SK-N-SH treated with all-trans-retinoic acid at 6 μM for 48 hours (cell line): ENCODE results near the gene PKLR.

Experiments
- ATAC-seq: fragments of 200-7000 bp; cut with Tn5 transposase; 3 replicates; pipeline ENCODE4 v1.9.1; 2020; ENCODE audit warnings: mild to moderate bottlenecking, moderate library complexity
- ARNTL ChIP-seq: fragments of 450-650 bp; formaldehyde crosslinking; IDR thresholded peaks from 2 replicates; pipeline ENCODE4 v1.5.0; 2020; ENCODE audit warnings: low read depth, mild to moderate bottlenecking, moderate library complexity, borderline replicate concordance
- BACH2 ChIP-seq: fragments of 250-450 bp; sonication (Bioruptor Pico); IDR thresholded peaks from 2 replicates; pipeline ENCODE4 v1.9.0; 2021; ENCODE audit warnings: mild to moderate bottlenecking, borderline replicate concordance
- CSDC2 ChIP-seq: fragments of 250-450 bp; sonication (Bioruptor Pico); IDR thresholded peaks from 2 replicates; pipeline ENCODE4 v1.5.0; 2020; ENCODE audit warnings: mild to moderate bottlenecking, moderate library complexity
- CSRNP3 ChIP-seq: fragments of 250-450 bp; sonication (Bioruptor Pico); IDR thresholded peaks from 2 replicates; pipeline ENCODE4 v1.5.1; 2021; ENCODE audit warnings: mild to moderate bottlenecking, moderate library complexity
- ESRRG ChIP-seq: fragments of 250-450 bp; sonication (Bioruptor Pico); IDR thresholded peaks from 2 replicates; pipeline ENCODE4 v1.6.1; 2021; ENCODE audit warnings: mild to moderate bottlenecking
- GLIS3 ChIP-seq: fragments of 250-450 bp; sonication (Bioruptor Pico); IDR thresholded peaks from 2 replicates; pipeline ENCODE4 v1.5.0; 2020; ENCODE audit warnings: mild to moderate bottlenecking, moderate library complexity
- ISL1 ChIP-seq: fragments of 250-450 bp; sonication (Bioruptor Pico); IDR thresholded peaks from 2 replicates; pipeline ENCODE4 v2.1.2; 2022; ENCODE audit warnings: mild to moderate bottlenecking, moderate library complexity
- PATZ1 ChIP-seq: fragments of 250-450 bp; sonication (Bioruptor Pico); IDR thresholded peaks from 2 replicates; pipeline ENCODE4 v1.8.0; 2020; ENCODE audit warnings: mild to moderate bottlenecking, moderate library complexity, borderline replicate concordance
- SNAI2 ChIP-seq: fragments of 250-450 bp; sonication (Bioruptor Pico); IDR thresholded peaks from 2 replicates; pipeline ENCODE4 v1.5.0; 2020; ENCODE audit warnings: mild to moderate bottlenecking, moderate library complexity
- TOX ChIP-seq: fragments of 250-450 bp; sonication (Bioruptor Pico); IDR thresholded peaks from 2 replicates; pipeline ENCODE4 v1.8.0; 2021; ENCODE audit warnings: mild to moderate bottlenecking, moderate library complexity, borderline replicate concordance
- ZC3H10 ChIP-seq: fragments of 250-450 bp; sonication (Bioruptor Pico); IDR thresholded peaks from 2 replicates; pipeline ENCODE4 v1.5.1; 2021; ENCODE audit warnings: mild to moderate bottlenecking, moderate library complexity
- ZFP3 ChIP-seq: fragments of 250-450 bp; sonication (Bioruptor Pico); IDR thresholded peaks from 2 replicates; pipeline ENCODE4 v1.5.0; 2020; ENCODE audit warnings: mild to moderate bottlenecking, moderate library complexity
- ZFP30 ChIP-seq: fragments of 450-650 bp; formaldehyde crosslinking; IDR thresholded peaks from 2 replicates; pipeline ENCODE4 v1.5.0; 2022; ENCODE audit warnings: mild to moderate bottlenecking, moderate library complexity
- ZNF565 ChIP-seq: fragments of 450-650 bp; formaldehyde crosslinking; conservative IDR thresholded peaks from 2 replicates; pipeline ENCODE4 v1.5.0; 2020; ENCODE audit warnings: low read depth, mild to moderate bottlenecking, moderate library complexity
- ZNF70 ChIP-seq: fragments of 450-650 bp; formaldehyde crosslinking; IDR thresholded peaks from 2 replicates; pipeline ENCODE4 v1.5.0; 2020; ENCODE audit warnings: mild to moderate bottlenecking, moderate library complexity
- ZNF8 ChIP-seq: fragments of 450-650 bp; formaldehyde crosslinking; IDR thresholded peaks from 2 replicates; pipeline ENCODE4 v1.5.0; 2020; ENCODE audit warnings: mild to moderate bottlenecking, moderate library complexity
- TF ChIP-seq, protein P1 (sequence below): fragments of 250-450 bp; sonication (Bioruptor Pico); IDR thresholded peaks from 2 replicates; pipeline ENCODE4 v1.5.1; 2020; ENCODE audit warnings: low read depth, mild to moderate bottlenecking, moderate library complexity
- TF ChIP-seq, protein P2 (sequence below): fragments of 250-450 bp; sonication (Bioruptor Pico); IDR thresholded peaks from 2 replicates; pipeline ENCODE4 v1.8.0; 2021; ENCODE audit warnings: low read depth, mild to moderate bottlenecking, moderate library complexity, borderline replicate concordance

PKLR gene

GRCh38 chr1:155309423-155310021, 8.3 kb upstream of the PKLR start:
- ATAC-seq = peak; percentile 7
- TF ChIP-seq ZFP30 (CRISPR knock-in tag) (no peak), SNAI2 (CRISPR knock-in tag) (no peak), ZFP3 (no peak), ZNF565 (CRISPR knock-in tag) (no peak), ESRRG (CRISPR knock-in tag) (no peak), ZNF8 (CRISPR knock-in tag) (no peak), CSDC2 (CRISPR knock-in tag) (no peak), ARNTL (CRISPR knock-in tag) (no peak), ISL1 (CRISPR knock-in tag) (no peak), PATZ1 (CRISPR knock-in tag) (no peak), BACH2 (CRISPR knock-in tag) (no peak), ZC3H10 (CRISPR knock-in tag) (no peak), ZNF70 (CRISPR knock-in tag) (no peak), CSRNP3 (no peak), GLIS3 (CRISPR knock-in tag) (no peak)
- TF ChIP-seq, protein P1, sequence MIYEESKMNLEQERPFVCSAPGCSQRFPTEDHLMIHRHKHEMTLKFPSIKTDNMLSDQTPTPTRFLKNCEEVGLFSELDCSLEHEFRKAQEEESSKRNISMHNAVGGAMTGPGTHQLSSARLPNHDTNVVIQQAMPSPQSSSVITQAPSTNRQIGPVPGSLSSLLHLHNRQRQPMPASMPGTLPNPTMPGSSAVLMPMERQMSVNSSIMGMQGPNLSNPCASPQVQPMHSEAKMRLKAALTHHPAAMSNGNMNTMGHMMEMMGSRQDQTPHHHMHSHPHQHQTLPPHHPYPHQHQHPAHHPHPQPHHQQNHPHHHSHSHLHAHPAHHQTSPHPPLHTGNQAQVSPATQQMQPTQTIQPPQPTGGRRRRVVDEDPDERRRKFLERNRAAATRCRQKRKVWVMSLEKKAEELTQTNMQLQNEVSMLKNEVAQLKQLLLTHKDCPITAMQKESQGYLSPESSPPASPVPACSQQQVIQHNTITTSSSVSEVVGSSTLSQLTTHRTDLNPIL (CRISPR knock-in tag) = no peak
- TF ChIP-seq, protein P2, sequence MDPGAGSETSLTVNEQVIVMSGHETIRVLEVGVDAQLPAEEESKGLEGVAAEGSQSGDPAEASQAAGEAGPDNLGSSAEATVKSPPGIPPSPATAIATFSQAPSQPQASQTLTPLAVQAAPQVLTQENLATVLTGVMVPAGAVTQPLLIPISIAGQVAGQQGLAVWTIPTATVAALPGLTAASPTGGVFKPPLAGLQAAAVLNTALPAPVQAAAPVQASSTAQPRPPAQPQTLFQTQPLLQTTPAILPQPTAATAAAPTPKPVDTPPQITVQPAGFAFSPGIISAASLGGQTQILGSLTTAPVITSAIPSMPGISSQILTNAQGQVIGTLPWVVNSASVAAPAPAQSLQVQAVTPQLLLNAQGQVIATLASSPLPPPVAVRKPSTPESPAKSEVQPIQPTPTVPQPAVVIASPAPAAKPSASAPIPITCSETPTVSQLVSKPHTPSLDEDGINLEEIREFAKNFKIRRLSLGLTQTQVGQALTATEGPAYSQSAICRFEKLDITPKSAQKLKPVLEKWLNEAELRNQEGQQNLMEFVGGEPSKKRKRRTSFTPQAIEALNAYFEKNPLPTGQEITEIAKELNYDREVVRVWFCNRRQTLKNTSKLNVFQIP = no peak
- TF ChIP-seq, all 23 proteins: peak for 0

- ATAC-seq = peak; percentile 98
- no peak for TF ChIP-seq TOX (CRISPR knock-in tag)
- TF ChIP-seq, protein P2 = 0 out of 2 replicates have a peak, but pooled peaks have one; percentile 24
Measured at GRCh38 chr1:155308493-155309422, 7.5 kb upstream of the PKLR start, which contains the start of gene FDPS. Gene FDPS, plus strand, starts transcription at chr1:155308866. Its CDS starts 924 bp downstream, at chr1:155309790.

DNA sequence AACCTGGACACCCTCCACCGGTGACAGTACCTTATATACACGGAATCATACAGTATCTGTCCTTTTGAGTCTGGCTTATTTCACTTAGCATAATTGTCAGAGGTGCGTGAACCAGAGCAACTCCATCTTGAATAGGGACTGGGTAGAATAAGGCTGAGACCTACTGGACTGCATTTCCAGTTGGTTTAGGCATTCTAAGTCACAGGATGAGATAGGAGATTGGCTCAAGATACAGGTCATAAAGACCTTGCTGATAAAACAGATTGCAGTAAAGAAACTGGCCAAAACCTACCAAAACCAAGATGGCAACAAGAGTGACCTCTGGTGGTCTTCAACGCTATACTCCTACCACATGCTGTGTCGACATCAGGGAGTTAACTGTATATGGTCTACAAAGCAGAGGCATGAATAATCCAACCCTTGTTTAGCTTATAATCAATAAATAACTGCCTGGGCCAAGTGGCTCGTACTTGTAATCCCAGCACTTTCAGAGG, 6.1 kb upstream of the PKLR start:
- TF ChIP-seq BACH2 (CRISPR knock-in tag) = 0 out of 2 replicates have a peak, but pooled peaks have one; percentile 9
- TF ChIP-seq, protein P2 = no peak
- ATAC-seq = peak; percentile 19; the same call in 2 of the 3 replicates
